Keratinocyte (primary cell): Measurements from ENCODE around the gene FTH1. TPM values are rescaled to one million over a fixed set of nuclear protein-coding genes. Genes with fewer than 3 reads are reported as not detected.

Source experiments
- DNase-seq: peaks from one replicate; pipeline ENCODE4 v3.0.0-alpha.2; 2011; ENCODE audit warnings: low read depth, missing footprints, low spot score
- FAIRE-seq: peaks from 2 replicates; lab custom pipeline; 2011; peaks lifted over from hg19 to GRCh38; lab: Jason Lieb, UNC
- H2AFZ ChIP-seq: 2 replicates; pipeline ENCODE4 v1.6.0; 2012; ENCODE audit warnings: low read length, control low read depth, inconsistent platforms; ENCODE audit not compliant: control insufficient read depth
- H3K27ac ChIP-seq: 2 replicates; pipeline ENCODE4 v1.5.1; 2011; ENCODE audit warnings: low read length; ENCODE audit not compliant: control insufficient read depth, insufficient read depth
- H3K27me3 ChIP-seq: 3 replicates; pipeline ENCODE4 v1.6.0; 2011; ENCODE audit warnings: low read length; ENCODE audit not compliant: control insufficient read depth, insufficient read depth; ENCODE audit errors: extremely low read depth
- H3K36me3 ChIP-seq, 2 experiments: 2 replicates in 1 of 2; 3 replicates in 1 of 2; pipeline ENCODE4 v1.5.1; 2011; ENCODE audit warnings: low read length in 2 of 2, mild to moderate bottlenecking in 1 of 2; ENCODE audit not compliant: control insufficient read depth in 2 of 2, insufficient read depth in 2 of 2; ENCODE audit errors: extremely low read depth in 1 of 2
- H3K4me1 ChIP-seq: 3 replicates; pipeline ENCODE4 v1.5.1; 2011; ENCODE audit warnings: low read length; ENCODE audit not compliant: control insufficient read depth, insufficient read depth; ENCODE audit errors: extremely low read depth
- H3K4me2 ChIP-seq: 3 replicates; pipeline ENCODE4 v1.6.0; 2011; ENCODE audit warnings: low read depth, low read length; ENCODE audit not compliant: control insufficient read depth, insufficient read depth; ENCODE audit errors: extremely low read depth
- H3K4me3 ChIP-seq, 3 experiments: fragments of 200-600 bp in 1 of 3; sonication (generic) in 1 of 3; 2 replicates in 2 of 3; 3 replicates in 1 of 3; pipeline ENCODE4 v1.5.1; 2011 to 2016; ENCODE audit warnings: low read length in 3 of 3, mild to moderate bottlenecking in 3 of 3, control low read depth in 2 of 3, inconsistent platforms in 1 of 3, low read depth in 1 of 3, mixed read lengths in 1 of 3, mixed run types in 1 of 3, moderate library complexity in 1 of 3; ENCODE audit not compliant: control insufficient read depth in 2 of 3, insufficient read depth in 2 of 3; ENCODE audit errors: extremely low read depth in 1 of 3
- H3K79me2 ChIP-seq: 2 replicates; pipeline ENCODE4 v1.6.0; 2012; ENCODE audit warnings: low read length; ENCODE audit not compliant: control insufficient read depth, insufficient read depth
- H3K9ac ChIP-seq: 3 replicates; pipeline ENCODE4 v1.6.0; 2011; ENCODE audit warnings: low read length; ENCODE audit not compliant: control insufficient read depth, insufficient read depth; ENCODE audit errors: extremely low read depth
- H3K9me1 ChIP-seq: 3 replicates; pipeline ENCODE4 v1.6.0; 2011; ENCODE audit warnings: low read length; ENCODE audit not compliant: control insufficient read depth, insufficient read depth; ENCODE audit errors: extremely low read depth
- H3K9me3 ChIP-seq: 2 replicates; pipeline ENCODE4 v1.5.1; 2012; ENCODE audit warnings: low read depth, low read length; ENCODE audit not compliant: control insufficient read depth
- H4K20me1 ChIP-seq: 3 replicates; pipeline ENCODE4 v1.6.0; 2011; ENCODE audit warnings: low read length; ENCODE audit not compliant: control insufficient read depth, insufficient read depth; ENCODE audit errors: extremely low read depth
- EZH2 ChIP-seq: IDR thresholded peaks from one replicate; pipeline ENCODE4 v1.6.1; 2012; ENCODE audit warnings: inconsistent platforms, mild to moderate bottlenecking, low read length, moderate library complexity
- dilution Hi-C: fragments of 300-500 bp; cut with MboI; formaldehyde crosslinking; loops from one replicate; pipeline ENCODE4 v1.7.0; 2020; ENCODE audit warnings: low sequenced_read_pairs; ENCODE audit not compliant: extremely low pct_ligation_motif_present
- polyA plus RNA-seq, 5 experiments: library from polyadenylated mRNA; depleted of rRNA in 3 of 5; stranded (reverse) in 3 of 5; stranded (forward) in 1 of 5; unstranded in 1 of 5; fragments of >200 nt; gene quantifications; 1 replicate in 1 of 5; 2 replicates in 3 of 5; 3 replicates in 1 of 5; pipeline versions ENCODE4 v1.2.1 to v1.2.3, GENCODE V29; 2011 to 2012; ENCODE audit warnings: missing spikeins in 2 of 5, low read depth in 1 of 5, low replicate concordance in 1 of 5
- TF ChIP-seq, protein P1 (sequence below), 3 experiments: IDR thresholded peaks in 1 of 3; conservative IDR thresholded peaks in 1 of 3; optimal IDR thresholded peaks in 1 of 3; 2 replicates in 2 of 3; 3 replicates in 1 of 3; pipeline versions ENCODE3 to v1.5.1; 2011; ENCODE audit warnings: low read length in 3 of 3, mild to moderate bottlenecking in 3 of 3, moderate library complexity in 2 of 3, control low read depth in 1 of 3, inconsistent platforms in 1 of 3; ENCODE audit not compliant: insufficient read depth in 2 of 3; ENCODE audit errors: extremely low read depth in 1 of 3

The FTH1 gene
- polyA plus RNA-seq, 1 donor (not counting 4 experiments of a cell fraction or from before 2014, with no cell fraction given) = 1,058 TPM

DNA sequence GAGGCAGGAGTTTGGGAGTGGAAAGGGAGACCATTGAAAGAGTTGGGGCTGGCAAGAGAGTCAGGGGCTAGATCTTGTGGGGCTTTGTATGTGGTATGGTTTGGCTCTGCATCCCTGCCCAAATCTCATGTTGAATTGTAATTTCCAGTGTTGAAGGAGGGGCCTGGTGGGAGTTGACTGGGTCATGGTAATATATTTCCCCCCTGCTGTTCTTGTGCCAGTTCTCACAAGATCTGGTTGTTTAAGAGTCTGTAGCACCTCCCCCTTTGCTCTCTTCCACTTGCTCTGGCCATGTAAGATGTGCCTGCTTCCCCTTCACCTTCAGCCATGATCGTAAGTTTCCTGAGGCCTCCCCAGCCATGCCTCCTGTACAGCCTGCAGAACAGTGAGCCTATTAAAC is 39.9 kb downstream of the FTH1 start:
- no peaks in the 10 kb centered on the region for H3K9me3 ChIP-seq
- no peak overlapping the region for H3K4me3 ChIP-seq
- dilution Hi-C loops = no loop called here
- H3K4me2 ChIP-seq = no peak overlapping the region
- peaks cover 18% of the 10 kb centered on the region for H3K27me3 ChIP-seq
- H3K79me2 ChIP-seq = no peaks in the 10 kb centered on the region
- FAIRE-seq (no peak), DNase-seq (no peak)
- H3K36me3 ChIP-seq = no peaks in the 10 kb centered on the region
- no peak overlapping the region for H3K27ac ChIP-seq
- H3K9ac ChIP-seq = no peak overlapping the region
- no peaks in the 10 kb centered on the region for H4K20me1 ChIP-seq
- no peaks in the 10 kb centered on the region for H3K9me1 ChIP-seq
- no peaks in the 10 kb centered on the region for H3K4me1 ChIP-seq
- no peak overlapping the region for H2AFZ ChIP-seq
- TF ChIP-seq EZH2 = no peak
- TF ChIP-seq, protein P1, sequence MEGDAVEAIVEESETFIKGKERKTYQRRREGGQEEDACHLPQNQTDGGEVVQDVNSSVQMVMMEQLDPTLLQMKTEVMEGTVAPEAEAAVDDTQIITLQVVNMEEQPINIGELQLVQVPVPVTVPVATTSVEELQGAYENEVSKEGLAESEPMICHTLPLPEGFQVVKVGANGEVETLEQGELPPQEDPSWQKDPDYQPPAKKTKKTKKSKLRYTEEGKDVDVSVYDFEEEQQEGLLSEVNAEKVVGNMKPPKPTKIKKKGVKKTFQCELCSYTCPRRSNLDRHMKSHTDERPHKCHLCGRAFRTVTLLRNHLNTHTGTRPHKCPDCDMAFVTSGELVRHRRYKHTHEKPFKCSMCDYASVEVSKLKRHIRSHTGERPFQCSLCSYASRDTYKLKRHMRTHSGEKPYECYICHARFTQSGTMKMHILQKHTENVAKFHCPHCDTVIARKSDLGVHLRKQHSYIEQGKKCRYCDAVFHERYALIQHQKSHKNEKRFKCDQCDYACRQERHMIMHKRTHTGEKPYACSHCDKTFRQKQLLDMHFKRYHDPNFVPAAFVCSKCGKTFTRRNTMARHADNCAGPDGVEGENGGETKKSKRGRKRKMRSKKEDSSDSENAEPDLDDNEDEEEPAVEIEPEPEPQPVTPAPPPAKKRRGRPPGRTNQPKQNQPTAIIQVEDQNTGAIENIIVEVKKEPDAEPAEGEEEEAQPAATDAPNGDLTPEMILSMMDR (optimal IDR thresholded peaks at IDR 0.05 in 1 of 3, IDR thresholded peaks at IDR 0.05 in 1 of 3, conservative IDR thresholded peaks at IDR 0.05 in 1 of 3; ENCODE audit: extremely low read depth in 1 of 3, insufficient read depth in 2 of 3, low read length in 3 of 3) = no peak

DNA sequence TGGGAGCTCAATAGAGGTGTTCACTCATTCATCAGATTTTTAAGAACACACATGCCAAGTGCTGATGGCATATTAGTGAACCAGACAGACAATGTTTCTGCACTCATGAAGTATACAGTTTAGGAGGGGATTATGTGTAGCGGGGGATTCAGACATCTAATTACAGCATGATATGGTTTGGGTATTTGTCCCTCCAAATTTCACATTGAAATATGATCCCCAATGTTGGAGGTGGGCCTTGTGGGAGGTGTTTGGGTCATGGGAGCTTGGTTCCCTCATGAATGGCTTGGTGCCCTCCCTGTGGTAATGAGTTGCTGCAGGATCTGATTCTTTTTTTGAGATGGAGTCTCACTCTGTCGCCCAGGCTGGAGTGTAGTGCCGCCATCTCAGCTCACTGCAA is 41.2 kb downstream of the FTH1 start:
- H3K9me1 ChIP-seq = no peaks in the 10 kb centered on the region
- H3K4me1 ChIP-seq = no peaks in the 10 kb centered on the region
- no peaks in the 10 kb centered on the region for H4K20me1 ChIP-seq
- no peak overlapping the region for H3K4me3 ChIP-seq
- H3K9ac ChIP-seq = no peak overlapping the region
- dilution Hi-C loops = no loop called here
- FAIRE-seq (no peak), DNase-seq (no peak)
- H3K79me2 ChIP-seq = no peaks in the 10 kb centered on the region
- no peaks in the 10 kb centered on the region for H3K36me3 ChIP-seq
- no peak overlapping the region for H2AFZ ChIP-seq
- no peak for TF ChIP-seq EZH2
- TF ChIP-seq, protein P1 (optimal IDR thresholded peaks at IDR 0.05 in 1 of 3, IDR thresholded peaks at IDR 0.05 in 1 of 3, conservative IDR thresholded peaks at IDR 0.05 in 1 of 3; ENCODE audit: extremely low read depth in 1 of 3, insufficient read depth in 2 of 3, low read length in 3 of 3) = no peak
- H3K4me2 ChIP-seq = no peak overlapping the region
- H3K27me3 ChIP-seq = peaks cover 19% of the 10 kb centered on the region
- H3K27ac ChIP-seq = no peak overlapping the region
- H3K9me3 ChIP-seq = no peaks in the 10 kb centered on the region
